Brain microvascular endothelial cell (primary cell): Measurements from ENCODE around the gene NSG1.
"Not testable (repeated sequence)": the region's sequence is repeated elsewhere in the genome, so short reads cannot be mapped to it uniquely, and the experiment has no call there.

ENCODE experiments used
- DNase-seq: peaks from one replicate; pipeline ENCODE4 v3.0.0-alpha.2; 2020
- H3K27ac ChIP-seq: fragments of 250-450 bp; sonication (Bioruptor Pico); 2 replicates; pipeline ENCODE4 v1.5.1; 2020; ENCODE audit warnings: mild to moderate bottlenecking, moderate library complexity
- H3K27me3 ChIP-seq: fragments of 250-450 bp; sonication (Bioruptor Pico); replicated peaks from 2 replicates; pipeline ENCODE4 v1.5.1; 2020; ENCODE audit warnings: mild to moderate bottlenecking
- H3K36me3 ChIP-seq: fragments of 250-450 bp; sonication (Bioruptor Pico); replicated peaks from 2 replicates; pipeline ENCODE4 v1.5.1; 2020; ENCODE audit warnings: mild to moderate bottlenecking
- H3K4me3 ChIP-seq: 2 replicates; pipeline ENCODE4 v1.5.1; 2011; ENCODE audit warnings: low read depth, mild to moderate bottlenecking, control low read depth, low read length, moderate library complexity
- CTCF ChIP-seq: IDR thresholded peaks from 2 replicates; pipeline ENCODE4 v1.5.1; 2011; ENCODE audit warnings: low read depth, mild to moderate bottlenecking, moderate library complexity, low read length, control low read depth, inconsistent platforms; ENCODE audit errors: missing control alignments
- in situ Hi-C: cut with HindIII; loops from 2 replicates; pipeline ENCODE4 v1.10.0; 2017; ENCODE audit warnings: low sequenced_read_pairs, low pct_ligation_motif_present

NSG1 gene

GRCh38 chr4:4461850-4462249 is 74.9 kb downstream of the NSG1 start:
- Histone ChIP-seq H3K27me3 (no peaks in the 10 kb centered on the region), H3K27ac (no peak overlapping the region), H3K4me3 (no peak overlapping the region), H3K36me3 (peaks cover 11% of the 10 kb centered on the region)
- DNase-seq: no peak
- no peak for TF ChIP-seq CTCF
- in situ Hi-C loops: no loop called here

- no peak overlapping the region for H3K4me3 ChIP-seq
- no peak for TF ChIP-seq CTCF
- H3K36me3 ChIP-seq: peaks cover 5% of the 10 kb centered on the region
- no peaks in the 10 kb centered on the region for H3K27me3 ChIP-seq
- in situ Hi-C loops: no loop called here
- no peak overlapping the region for H3K27ac ChIP-seq
- peak; percentile 16 for DNase-seq
These were observed 76.1 kb downstream of the NSG1 start for GRCh38 chr4:4462970-4463369.

- H3K4me3 ChIP-seq, H3K27ac ChIP-seq, DNase-seq, H3K27me3 ChIP-seq, in situ Hi-C loops, H3K36me3 ChIP-seq: not testable (repeated sequence)
These were observed 78.3 kb downstream of the NSG1 start for GRCh38 chr4:4465238-4465637.
